ENCODE data around the gene TMEM53. TPM values are rescaled to one million over a fixed set of nuclear protein-coding genes. Genes with fewer than 3 reads are reported as not detected.

The TMEM53 gene
- total RNA-seq (1 to 10 TPM in 1 of 2 experiments, under 1 TPM in 1; 0.64 to 1.2 TPM), total RNA-seq (0 to 3.8 (median 1.4) reads per million in 172 experiments)
- polyA plus RNA-seq (2013, experiment 1 of 2) = 4.1 TPM
- polyA plus RNA-seq (2013, experiment 2 of 2) = 4.2 TPM

GRCh38 chr1:44674113-44675000 is at the start of gene TMEM53, which contains the start of gene ARMH1:
TMEM53 (minus strand) TSS chr1:44674481; CDS start chr1:44674391, 90 bp downstream.
ARMH1 (plus strand) TSS chr1:44674714; CDS start chr1:44689698, 14,984 bp downstream.
- no peak for TF ChIP-seq CTCF (IDR thresholded peaks at IDR 0.05)
- intact Hi-C loops (cut with DNase I, micrococcal nuclease) = loop anchor here in 1 of 2 experiments (2.0 to 10.0 kb wide), 6 partner anchors 56 to 1630 kb away; partner anchors contain the start of genes ERI3, LRRC41, RNU5D-1 and RPS8
- Mint-ChIP-seq H3K27ac (peak within 1 kb of the TSS; percentile 84), H3K4me3 (peak within 1 kb of the TSS; percentile 93), H3K4me1 (ENCODE audit: low read depth) (peaks cover 29% of the 10 kb centered on the region), H3K9me3 (no peaks in the 10 kb centered on the region), H3K36me3 (ENCODE audit: low read depth) (no peaks in the 10 kb centered on the region), H3K27me3 (no peaks in the 10 kb centered on the region)
- Histone ChIP-seq H3K36me3 (ENCODE audit: insufficient read depth, low read length) (no peaks in the 10 kb centered on the region), H3K4me3 (ENCODE audit: low read length) (peak within 1 kb of the TSS; percentile 86), H3K27me3 (ENCODE audit: control insufficient read depth in 1 of 2, insufficient read depth in 2 of 2, low read length in 2 of 2) (no peaks in the 10 kb centered on the region), H3K27ac (ENCODE audit: low read depth in 1 of 2, low read length in 2 of 2) (peak within 1 kb of the TSS; percentile 75 to 86), H3K9me3 (ENCODE audit: control insufficient read depth in 1 of 2, insufficient read depth in 1 of 2, low read length in 2 of 2) (no peaks in the 10 kb centered on the region), H3K4me1 (ENCODE audit: insufficient read depth, low read length) (peaks cover 31% of the 10 kb centered on the region)
- ATAC-seq (ENCODE audit: poor library complexity) = peak; percentile 90
- ChIA-PET POLR2A (interaction anchor here (0.8 to 1.9 kb wide), 14 partner anchors 10 to 911 kb away, joined by 3 to 28 read pairs (median 5); partner anchors contain the start of genes CCDC163, HECTD3, MMACHC and PLK3), CTCF (interaction anchor here (1.0 to 1.3 kb wide), 2 partner anchors 21 to 126 kb away, joined by 3 read pairs; partner anchors contain the start of gene PLK3)
- peak; percentile 91 to 99 (median 96) for DNase-seq

- H3K27ac ChIP-seq (ENCODE audit: low read depth in 1 of 2, low read length in 2 of 2) = peak overlapping the region; percentile 47 to 54
- Mint-ChIP-seq H3K27ac (peak overlapping the region; percentile 90), H3K9me3 (no peaks in the 10 kb centered on the region), H3K27me3 (no peaks in the 10 kb centered on the region), H3K36me3 (ENCODE audit: low read depth) (no peaks in the 10 kb centered on the region), H3K4me1 (ENCODE audit: low read depth) (peaks cover 59% of the 10 kb centered on the region), H3K4me3 (peak overlapping the region; percentile 71)
- peak; percentile 15 for ATAC-seq (ENCODE audit: poor library complexity)
- ChIA-PET POLR2A (interaction anchor here (0.6 to 7.9 kb wide), 9 partner anchors 8 to 616 kb away, joined by 3 to 138 read pairs (median 47); partner anchors contain the start of genes BTBD19, DYNLT4, HECTD3 and MUTYH), CTCF (interaction anchor here (2.7 kb wide), 1 partner anchor 7 kb away, joined by 17 read pairs; the partner anchor contains the start of gene RNU5D-1)
- H3K4me3 ChIP-seq (ENCODE audit: low read length) = peak overlapping the region; percentile 45
- peaks cover 62% of the 10 kb centered on the region for H3K4me1 ChIP-seq (ENCODE audit: insufficient read depth, low read length)
- TF ChIP-seq CTCF (IDR thresholded peaks at IDR 0.05) = no peak
- intact Hi-C loops (cut with DNase I, micrococcal nuclease) = no loop called here
- no peaks in the 10 kb centered on the region for H3K9me3 ChIP-seq (ENCODE audit: control insufficient read depth in 1 of 2, insufficient read depth in 1 of 2, low read length in 2 of 2)
- no peaks in the 10 kb centered on the region for H3K36me3 ChIP-seq (ENCODE audit: insufficient read depth, low read length)
- H3K27me3 ChIP-seq (ENCODE audit: control insufficient read depth in 1 of 2, insufficient read depth in 2 of 2, low read length in 2 of 2) = no peaks in the 10 kb centered on the region
- DNase-seq = peak in 6 of 14 experiments; percentile 13 to 57 (median 44)
Observed at GRCh38 chr1:44723496-44724295, 49.4 kb upstream of the TMEM53 start.

Data from CD4-positive, alpha-beta T cell (primary cell).